WTC11 (cell line): ENCODE results near the gene UVRAG.

Source experiments
- CREB1 ChIP-seq: sonication (generic); formaldehyde crosslinking; IDR thresholded peaks from 2 replicates; pipeline ENCODE4 v1.8.0; 2023; ENCODE audit warnings: mild to moderate bottlenecking, missing genetic modification reagents
- CTCF ChIP-seq: fragments of 200-600 bp; IDR thresholded peaks from 2 replicates; pipeline ENCODE4 v1.8.0; 2022; ENCODE audit warnings: antibody characterized with exemption
- ELF4 ChIP-seq: sonication (generic); formaldehyde crosslinking; IDR thresholded peaks from 2 replicates; pipeline ENCODE4 v1.8.1; 2022; ENCODE audit warnings: low read depth, mild to moderate bottlenecking, moderate library complexity, missing genetic modification reagents
- FOXP1 ChIP-seq: sonication (generic); formaldehyde crosslinking; IDR thresholded peaks from 2 replicates; pipeline ENCODE4 v1.8.0; 2022; ENCODE audit warnings: missing genetic modification reagents, mild to moderate bottlenecking, moderate library complexity, borderline replicate concordance
- FOXP4 ChIP-seq: sonication (generic); formaldehyde crosslinking; IDR thresholded peaks from 2 replicates; pipeline ENCODE4 v1.8.0; 2022; ENCODE audit warnings: mild to moderate bottlenecking, missing genetic modification reagents
- KAT7 ChIP-seq: sonication (generic); formaldehyde crosslinking; IDR thresholded peaks from 2 replicates; pipeline ENCODE4 v1.8.1; 2023; ENCODE audit warnings: missing genetic modification reagents, mild to moderate bottlenecking, borderline replicate concordance
- MLX ChIP-seq: sonication (generic); formaldehyde crosslinking; IDR thresholded peaks from 2 replicates; pipeline ENCODE4 v1.8.1; 2023; ENCODE audit warnings: mild to moderate bottlenecking, missing genetic modification reagents, moderate library complexity
- NFYB ChIP-seq: sonication (generic); formaldehyde crosslinking; conservative IDR thresholded peaks from 2 replicates; pipeline ENCODE4 v1.8.0; 2022; ENCODE audit warnings: low read depth, missing genetic modification reagents
- OVOL2 ChIP-seq: fragments of 250-450 bp; sonication (Bioruptor Pico); IDR thresholded peaks from 2 replicates; pipeline ENCODE4 v1.9.0; 2021; ENCODE audit warnings: mild to moderate bottlenecking, borderline replicate concordance
- SP1 ChIP-seq: sonication (generic); formaldehyde crosslinking; conservative IDR thresholded peaks from 2 replicates; pipeline ENCODE4 v1.8.1; 2022; ENCODE audit warnings: missing genetic modification reagents
- ZBTB21 ChIP-seq: sonication (generic); formaldehyde crosslinking; IDR thresholded peaks from 2 replicates; pipeline ENCODE4 v1.8.1; 2023; ENCODE audit warnings: mild to moderate bottlenecking, missing genetic modification reagents, borderline replicate concordance

GRCh38 chr11:75939516-75939915 lies 124.5 kb downstream of the UVRAG start:
- TF ChIP-seq MLX (CRISPR knock-in tag) (no peak), CTCF (no peak), CREB1 (no peak), NFYB (no peak), SP1 (CRISPR knock-in tag) (no peak), FOXP1 (no peak), KAT7 (CRISPR knock-in tag) (no peak), ELF4 (no peak), OVOL2 (CRISPR knock-in tag) (no peak), ZBTB21 (CRISPR knock-in tag) (no peak), FOXP4 (CRISPR knock-in tag) (no peak)
